Activated CD4-positive, alpha-beta T cell treated with anti-CD3 and anti-CD28 coated beads, Interleukin-2, amount 50 U/mL, for 24 hours (primary cell): ENCODE data around the gene UGT1A3.

Experiments
- DNase-seq, 2 donors: peaks; one replicate each; pipeline ENCODE4 v3.0.0-alpha.2; 2020; ENCODE audit warnings: low read depth in 1 of 2, low spot score in 1 of 2

The UGT1A3 gene

DNA sequence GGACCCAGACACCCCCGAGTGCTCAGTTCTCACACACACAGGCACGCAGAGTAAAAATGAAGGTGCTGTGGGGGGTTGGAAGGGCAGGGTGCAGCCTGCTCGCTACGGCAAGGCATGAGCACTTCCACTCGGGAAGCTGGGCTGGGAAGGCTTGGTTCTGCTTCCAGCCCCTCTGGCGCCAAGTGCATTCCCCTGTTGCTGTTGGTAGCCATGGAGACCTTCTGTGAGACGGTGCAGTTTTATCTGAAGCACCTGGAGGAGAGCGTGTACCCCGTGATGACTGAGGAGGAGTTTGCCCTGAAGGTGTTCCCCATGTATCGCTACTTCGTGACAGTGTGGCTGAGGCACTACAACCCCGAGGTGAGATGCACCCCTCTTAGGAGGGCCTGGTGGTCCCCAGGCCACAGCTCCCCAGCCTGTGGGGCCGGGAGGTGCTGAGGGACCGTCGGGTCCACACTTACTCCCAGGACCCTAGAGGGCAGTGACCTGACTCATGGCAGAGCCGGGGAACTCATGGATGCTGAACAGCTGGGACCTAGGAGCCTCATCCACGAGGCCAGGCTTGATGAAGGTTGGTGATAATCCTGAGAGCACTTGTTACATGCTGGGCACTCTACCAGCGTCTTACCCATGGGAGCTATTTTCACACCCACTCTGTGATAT lies 64.8 kb downstream of the UGT1A3 start:
- no peak for DNase-seq

DNA sequence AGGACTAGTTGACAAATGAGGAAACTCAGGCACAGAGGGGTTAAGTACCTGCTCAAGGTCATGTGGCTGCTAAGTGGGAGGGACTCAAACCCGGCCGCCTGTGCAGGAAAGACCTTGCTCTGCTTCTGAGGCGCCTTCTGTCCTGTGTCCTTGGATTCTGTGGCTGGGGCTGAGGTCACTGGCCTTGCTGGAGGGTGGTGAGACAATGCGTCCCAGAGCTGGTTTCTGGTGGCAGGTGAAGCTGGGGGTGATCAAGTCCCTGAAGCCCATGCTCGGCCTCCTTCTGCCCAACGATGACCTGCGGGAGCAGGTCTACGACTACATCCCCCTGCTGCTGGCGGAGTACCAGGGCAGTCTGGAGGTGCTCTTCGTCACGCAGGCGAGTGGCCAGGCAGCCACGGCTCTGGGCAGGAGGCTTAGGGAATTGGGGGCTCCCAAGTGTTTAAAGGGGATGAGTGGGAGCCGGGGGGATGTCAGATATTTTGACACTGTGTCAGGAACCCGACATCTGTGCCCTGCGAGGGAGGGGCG lies 65.4 kb downstream of the UGT1A3 start:
- no peak for DNase-seq

DNA sequence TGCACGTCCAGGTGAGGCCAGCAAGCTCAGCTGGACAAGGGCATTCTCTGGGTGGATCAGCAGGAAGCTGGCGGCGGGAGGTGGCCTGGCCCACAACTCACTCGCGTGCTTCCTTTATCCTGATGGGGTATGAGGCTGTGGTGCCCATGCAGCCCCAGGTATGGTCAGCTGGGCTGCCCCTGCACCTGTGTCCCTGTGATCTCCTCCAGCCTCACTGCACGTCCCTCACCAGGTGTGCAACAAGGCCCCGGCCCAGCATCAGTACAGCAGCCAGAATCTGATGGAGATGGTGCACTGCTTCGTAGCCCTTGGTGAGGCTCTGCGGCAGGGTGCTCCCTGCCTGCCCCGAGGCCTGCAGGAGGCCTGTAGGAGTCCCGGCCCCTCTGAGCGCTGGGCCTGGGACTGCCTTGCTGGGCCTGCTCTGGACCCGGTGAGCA lies 66.9 kb downstream of the UGT1A3 start:
- no peak for DNase-seq

DNA sequence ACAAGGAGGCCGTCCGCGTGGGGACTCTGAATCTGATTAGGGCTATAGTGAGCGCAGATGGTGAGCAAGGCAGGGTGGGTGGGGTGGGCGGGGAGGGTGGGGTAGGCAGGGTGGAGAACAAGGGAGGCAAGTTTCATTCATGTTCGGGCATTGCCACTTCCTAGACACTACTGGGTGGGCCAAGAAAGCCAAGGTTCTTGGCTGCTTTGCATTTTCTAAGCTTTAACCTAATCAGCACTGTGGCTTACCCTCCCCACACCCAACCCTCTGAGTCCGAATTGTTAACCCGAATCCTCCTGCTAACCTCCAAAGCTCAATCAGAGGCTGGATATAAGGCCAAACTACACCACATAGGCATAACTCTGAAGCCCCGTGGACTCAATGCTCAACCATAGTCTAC lies 67.4 kb downstream of the UGT1A3 start:
- no peak for DNase-seq

DNA sequence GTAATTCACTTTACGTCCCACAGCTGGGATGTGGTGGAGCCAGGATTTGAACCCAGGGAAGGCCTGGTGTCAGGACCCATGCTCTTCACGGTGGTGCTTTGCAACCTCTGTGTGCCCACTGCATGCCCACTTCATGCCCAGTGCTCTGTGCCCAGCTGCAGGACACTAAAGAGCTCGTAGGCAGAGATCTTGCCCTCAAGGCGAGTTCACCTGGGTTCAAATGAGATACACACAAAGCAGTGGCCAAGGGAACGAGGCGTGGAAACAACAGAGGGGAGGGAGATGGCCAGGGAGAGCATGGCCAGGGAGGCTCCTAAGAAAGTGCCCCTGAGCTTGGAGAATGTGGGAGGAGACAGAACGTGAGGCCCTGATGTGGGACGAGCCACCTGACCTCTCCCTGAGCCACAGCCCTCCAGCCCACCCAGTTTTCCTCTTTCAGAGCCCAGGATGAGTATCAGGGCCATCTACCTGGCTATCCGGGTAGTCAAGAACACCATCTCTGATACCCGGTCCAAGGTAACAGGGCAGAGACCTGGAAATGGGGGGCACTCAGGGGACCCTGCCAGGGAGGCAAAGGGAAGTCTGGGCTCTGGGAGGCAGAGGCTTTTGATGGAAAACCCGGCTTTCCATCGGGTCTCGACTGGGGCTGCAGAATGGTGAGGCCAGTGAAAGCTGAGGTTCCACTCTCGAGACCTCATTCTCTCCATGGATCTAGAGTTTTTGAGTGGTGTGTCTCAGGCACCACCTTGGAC lies 69.7 kb downstream of the UGT1A3 start:
- DNase-seq = no peak

DNA sequence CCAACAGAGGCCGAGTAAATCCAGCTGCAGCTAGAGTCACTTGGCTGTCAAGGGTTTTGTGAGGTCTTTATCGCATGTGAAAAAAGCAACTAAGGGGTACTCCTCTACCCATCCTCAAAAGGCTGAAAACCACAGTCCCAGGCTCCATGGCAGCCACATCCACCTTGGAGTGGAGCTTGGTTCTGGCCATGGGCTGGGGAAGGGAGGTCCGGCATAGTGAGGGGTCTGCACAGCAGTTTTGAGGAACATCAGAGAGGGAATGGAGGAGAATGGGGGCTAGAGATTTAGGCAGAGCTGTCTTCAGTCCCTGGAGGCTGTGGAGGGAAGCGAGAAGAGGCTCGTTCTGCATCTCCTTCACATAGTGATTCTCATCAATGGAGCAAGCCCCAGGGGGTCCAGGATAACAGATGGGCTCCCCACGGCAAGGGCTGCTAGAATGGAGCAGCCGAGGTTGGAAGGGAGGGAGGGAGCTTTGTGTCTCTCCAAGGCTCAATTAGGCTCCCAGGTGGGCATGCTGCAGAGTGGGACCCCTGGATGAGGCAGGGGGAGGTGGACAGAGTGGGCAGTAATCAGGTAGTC lies 70.3 kb downstream of the UGT1A3 start:
- DNase-seq = no peak

DNA sequence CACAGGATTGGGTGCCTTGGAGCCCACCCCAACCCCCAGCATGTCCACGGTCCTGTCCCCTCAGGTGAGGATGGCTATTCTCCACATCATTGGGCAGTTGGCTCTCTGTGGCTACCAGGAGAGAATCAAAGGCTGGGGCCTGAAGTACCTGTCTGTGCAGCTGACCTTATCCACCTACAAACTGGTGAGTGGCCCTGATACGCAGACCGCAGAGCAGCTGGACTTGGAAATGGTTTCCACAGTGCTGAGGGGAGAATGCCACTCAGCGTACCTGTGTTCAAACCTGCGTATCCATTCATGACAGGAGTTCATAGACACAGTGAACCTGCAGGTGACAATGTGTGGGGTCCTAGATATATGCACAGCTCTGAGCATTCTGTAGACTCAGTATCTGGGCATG lies 70.9 kb downstream of the UGT1A3 start:
- DNase-seq = no peak

DNA sequence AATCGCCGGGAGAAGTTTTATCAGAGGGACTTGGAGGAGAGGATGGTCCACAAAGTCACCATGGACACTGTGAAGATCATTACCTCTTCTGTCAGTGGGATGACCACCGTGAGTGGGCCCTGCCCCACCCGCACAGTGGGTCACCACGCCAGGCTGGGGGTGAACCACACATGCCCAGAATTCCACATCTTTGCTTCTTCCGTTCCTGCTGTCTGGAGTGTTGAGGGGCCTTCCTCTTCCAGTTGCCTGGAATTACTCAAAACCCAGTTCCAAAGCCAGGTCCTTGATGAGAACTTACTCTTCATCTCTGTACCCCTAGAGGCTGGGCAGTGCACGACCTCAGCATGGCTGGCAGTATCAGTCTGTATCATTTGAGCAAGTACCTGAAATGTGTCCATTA lies 71.4 kb downstream of the UGT1A3 start:
- no peak for DNase-seq

DNA sequence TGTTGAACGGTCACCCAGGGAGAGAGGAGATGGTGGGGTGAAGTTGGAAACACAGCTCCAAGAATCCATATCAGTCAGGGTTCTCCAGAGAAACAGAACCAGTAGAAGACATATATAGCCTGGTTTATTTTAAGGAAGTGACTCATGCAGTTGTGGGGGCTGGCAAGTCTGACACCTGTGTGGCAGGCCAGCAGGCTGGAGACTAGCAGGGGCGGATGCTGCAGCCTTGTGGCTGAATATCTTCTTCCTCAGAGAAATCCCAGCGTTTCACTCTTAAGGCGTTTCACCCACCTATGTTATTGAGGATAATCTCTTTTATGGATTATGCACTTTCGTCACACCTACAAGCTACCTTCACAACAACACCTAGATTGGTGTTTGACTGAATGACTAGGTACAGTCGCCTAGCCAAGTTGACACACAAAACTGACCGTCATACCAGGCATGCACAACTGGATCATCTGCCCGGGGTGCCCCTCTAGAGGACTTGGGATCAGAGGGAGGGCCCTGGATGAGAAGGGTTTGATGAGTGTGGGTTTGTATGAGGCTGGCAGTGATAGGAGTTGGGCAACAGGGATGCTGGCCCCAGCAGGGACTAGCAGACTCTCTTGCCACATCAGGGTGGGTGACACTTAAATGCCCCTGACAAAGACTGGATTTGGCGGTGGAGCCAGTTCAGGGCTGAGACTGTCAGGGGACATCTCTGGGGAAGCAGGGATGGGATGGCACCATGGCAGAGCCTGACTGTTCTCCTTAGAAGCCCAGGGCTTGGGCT lies 72.7 kb downstream of the UGT1A3 start:
- no peak for DNase-seq

DNA sequence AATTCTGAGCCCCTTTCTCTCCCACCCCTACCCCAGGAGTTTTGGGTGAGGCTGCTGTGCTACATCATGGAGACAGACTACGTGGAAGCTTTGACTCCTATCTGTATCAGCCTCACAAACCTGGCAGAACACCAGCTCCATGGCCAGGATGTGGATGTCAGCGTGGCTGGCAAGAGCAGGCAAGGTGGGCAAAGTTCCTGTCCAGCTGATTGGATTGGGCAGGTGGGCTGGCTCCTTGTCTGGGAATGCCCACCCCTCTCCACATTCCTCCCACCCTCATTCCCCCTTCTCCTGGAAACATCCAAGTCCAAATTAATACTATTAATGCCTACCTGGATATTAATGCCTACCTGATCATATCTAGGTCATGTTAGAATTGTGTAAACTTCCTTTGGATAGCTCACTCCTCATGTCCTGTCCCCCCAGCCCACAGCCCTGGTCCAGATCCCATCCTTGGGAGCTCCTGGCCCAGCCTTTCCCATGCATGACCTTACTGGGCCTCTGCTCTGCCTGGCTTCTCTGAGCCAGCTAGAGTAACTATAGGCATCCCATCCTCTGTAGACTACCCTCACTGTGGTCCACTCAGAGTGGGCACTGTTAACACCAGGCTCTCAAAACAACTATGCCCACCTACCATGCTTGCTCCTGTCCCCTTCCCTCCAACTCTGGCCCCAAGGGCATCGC lies 73.4 kb downstream of the UGT1A3 start:
- no peak for DNase-seq

DNA sequence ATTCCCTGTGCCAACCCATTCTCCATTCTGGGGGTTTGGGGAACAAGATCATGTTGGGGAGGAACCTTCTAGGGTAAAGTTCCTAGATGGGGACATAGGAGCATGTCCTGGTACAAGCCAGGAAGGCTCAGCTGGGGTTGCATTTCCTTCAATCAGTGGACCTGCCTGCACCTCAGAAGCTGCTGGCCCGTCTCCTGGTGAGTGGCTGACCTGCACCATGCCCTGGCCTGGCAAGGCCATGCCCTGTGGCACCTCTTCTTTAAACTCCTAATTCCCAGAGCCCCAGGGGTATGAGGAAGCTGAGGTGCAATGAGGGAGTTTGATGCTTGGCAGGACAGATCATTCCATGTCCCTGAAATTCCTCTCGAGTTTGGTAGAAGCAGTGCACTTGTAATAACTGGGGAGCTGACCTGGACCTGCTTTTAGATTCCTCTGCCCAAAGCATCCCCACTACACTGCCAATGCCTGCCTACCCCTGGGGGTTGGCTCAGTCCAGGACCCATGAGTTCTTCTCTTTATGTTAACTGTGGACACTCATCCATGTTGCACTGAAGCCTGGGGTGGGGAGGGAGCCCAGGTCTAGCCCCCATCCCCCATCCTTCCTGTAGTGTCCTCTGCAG lies 74.6 kb downstream of the UGT1A3 start:
- DNase-seq = no peak

DNA sequence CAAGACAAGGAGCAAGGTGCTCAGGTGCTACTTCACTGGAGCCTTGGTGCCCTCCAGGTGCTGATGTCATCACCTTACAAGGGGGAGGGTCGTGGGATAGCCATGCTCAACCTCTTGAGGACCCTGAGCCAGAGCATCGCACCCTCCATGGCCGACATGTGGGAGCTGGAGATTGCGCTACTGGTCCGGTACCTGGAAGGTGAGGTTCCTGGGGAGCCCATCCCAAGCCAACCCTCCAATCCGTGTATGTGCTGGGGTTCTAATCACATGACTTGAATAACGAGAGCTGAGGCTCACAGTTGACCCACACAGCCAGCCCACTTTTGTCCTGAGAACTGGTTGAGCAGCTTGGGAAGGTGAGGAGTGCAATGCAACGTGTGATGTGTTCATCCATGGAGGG lies 75.2 kb downstream of the UGT1A3 start:
- no peak for DNase-seq

DNA sequence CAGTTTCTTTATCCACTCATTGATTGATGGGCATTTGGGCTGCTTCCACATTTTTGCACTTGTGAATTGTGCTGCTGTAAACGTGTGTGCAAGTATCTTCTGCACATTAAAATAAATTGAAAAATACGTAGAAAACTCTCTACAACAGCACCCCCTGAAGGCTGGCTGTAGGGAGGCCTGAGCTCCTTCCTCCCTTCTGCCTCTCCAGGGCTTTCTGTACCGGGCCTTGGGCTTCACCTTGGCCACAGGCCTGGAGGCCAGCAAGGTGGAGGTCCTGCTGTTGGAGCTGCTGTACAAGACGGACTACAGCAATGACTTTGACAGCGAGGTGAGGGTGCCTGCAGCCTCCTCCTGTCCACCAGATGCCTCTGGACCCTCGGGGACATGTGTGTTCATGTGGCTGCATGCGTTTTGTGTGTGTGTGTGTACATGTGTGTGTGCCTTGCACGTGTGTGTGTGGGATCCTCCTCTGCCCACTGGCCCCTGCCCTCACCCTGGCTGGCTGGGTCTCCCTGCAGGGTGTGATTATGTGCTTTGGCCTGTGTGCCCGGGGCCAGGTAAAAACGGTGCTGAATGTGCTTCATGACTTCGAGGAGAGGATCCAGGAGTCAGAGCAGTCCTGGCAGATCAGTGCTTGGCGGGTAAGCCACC lies 78.5 kb downstream of the UGT1A3 start:
- DNase-seq = no peak

DNA sequence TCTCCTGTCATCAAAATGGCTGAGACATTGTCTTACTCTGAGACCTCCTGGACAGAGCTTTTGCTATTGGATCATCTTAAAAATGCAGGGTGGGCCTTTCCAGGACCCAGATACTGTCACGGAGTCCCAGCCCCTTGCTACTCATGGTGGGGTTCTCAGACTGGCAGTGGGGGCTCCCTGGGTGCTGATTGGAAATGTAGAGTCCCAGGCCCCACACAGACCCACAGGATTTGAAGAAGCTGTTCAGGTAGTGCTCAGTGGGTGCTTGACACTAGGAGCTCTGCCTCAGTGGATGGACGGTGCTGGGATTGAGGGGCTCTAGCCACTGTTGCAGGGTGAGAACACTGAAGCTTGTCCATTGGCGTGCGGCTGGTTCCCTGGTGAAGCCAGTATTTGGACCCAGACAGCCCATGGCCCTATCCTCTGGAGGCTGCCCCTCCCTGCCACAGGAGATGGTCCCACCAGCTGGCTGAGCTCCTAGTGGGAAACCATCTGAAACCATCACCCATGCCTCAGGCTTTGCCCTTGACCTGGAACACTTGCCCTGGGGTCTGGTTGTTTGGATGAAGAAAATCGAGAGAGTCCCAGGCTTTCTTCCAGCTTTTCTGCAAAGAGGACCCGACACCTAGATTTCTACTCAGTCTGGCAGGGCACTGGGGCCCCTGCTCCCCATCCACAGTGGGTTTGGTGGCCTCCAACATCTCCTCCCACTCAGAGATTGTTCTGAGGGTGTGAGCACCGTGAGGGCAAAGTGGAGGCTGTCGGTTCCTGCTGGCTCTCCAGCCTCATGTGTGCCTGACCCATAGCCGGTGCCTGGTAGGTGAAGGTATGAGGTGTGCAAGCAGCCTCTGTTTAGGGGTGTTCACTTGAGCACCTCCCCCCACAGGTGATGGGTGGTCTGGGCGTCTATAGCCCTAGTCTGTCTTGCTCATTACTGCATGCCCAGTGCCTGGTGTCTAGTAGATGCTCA lies 79.4 kb downstream of the UGT1A3 start:
- DNase-seq = no peak

DNA sequence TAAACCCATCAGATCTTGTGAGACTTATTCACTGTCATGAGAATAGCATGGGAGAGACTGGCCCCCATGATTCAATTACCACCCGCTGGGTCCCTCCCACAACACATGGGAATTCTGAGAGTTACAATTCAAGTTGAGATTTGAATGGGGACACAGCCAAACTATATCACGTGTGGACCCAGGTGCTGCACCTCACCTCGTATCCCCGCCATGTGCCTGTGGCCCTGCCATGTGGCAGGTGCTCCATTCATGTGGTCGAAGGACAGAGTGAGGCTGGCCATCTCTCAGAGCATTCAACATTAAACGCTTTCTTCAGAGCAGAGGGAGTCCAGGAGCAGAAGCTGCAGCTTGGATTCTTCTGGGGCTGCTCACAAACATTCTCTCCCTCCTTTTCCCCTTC lies 81.5 kb downstream of the UGT1A3 start:
- no peak for DNase-seq

DNA sequence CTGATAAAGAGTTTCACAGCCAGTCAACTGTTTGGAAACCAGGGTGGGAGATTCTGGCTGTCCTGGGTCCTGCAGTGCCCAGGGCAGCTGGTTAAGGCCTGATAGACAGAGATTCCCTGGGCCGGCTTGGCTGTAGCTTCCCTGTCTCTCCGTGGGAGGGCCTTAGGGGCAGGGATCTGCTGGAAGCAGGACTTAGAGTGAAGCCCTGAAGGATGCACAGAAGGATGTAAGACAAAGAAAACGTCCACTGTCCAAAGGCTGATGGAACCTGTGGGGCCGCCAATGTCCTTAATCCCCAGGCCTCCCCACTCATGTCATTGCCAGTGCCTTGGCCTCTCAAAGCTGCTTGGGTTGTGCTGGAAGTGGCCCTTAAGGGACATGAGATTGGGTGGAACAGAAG lies 82.2 kb downstream of the UGT1A3 start:
- DNase-seq = no peak

DNA sequence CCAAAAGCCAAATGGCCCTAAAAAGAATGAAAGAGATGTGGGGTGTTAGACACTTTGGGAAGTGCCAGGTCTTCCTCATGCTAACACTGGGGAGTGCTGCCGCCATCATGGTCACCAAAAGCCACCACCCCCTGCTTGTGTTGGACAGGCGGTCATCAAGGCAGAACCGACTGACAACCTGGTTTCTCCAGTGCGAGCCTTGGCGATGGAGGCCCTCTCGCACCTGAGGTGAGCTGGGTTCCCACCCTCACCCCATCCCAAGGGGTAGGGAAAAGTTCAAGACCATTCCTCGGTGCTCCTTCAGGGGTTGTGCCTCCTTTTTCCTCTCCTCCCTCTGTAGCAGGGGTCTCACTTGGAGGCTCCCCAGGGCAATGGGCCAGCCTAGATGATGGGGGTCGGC lies 82.9 kb downstream of the UGT1A3 start:
- DNase-seq = no peak

DNA sequence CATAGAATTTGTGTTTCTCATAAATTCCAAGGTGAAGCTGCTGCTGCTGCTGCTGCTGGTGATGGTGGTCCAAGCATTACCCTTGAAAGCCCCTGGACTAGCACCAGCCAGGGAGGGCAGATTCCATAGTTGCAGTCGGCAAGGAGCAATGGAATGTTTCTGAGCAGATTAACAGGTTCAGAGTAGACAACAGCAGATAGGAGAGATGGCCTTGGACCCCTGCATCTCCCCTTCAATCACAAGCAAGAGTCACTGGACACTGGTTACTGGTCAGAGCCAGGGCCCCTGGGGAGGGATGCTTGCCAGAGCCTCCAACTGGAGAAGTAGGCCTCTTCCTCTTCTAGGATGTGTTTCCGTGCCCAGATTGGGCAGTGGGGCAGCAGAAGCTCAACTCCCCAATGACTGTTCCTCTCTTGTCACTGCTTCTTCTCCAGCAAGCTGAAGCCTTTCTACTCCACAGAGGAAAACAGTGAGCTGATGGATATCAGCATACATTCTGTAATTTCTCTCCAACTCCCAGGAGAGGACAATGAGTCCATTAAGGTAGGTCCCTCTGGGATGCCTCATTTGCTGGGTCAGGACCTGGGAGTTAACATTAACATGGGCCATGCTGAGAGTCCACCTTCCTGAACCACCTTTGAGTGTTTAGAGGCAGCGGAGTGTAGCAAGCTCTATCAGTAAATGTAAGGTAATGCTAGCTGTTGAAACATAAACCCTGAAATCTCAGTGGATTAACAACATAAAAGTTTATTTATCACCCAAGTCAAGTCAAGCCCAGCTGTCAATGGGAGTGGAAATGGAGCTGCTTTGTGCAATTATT lies 84.6 kb downstream of the UGT1A3 start:
- DNase-seq = no peak
